B cell (primary cell): ENCODE data around the gene NEUROD2. TPM values are rescaled to one million over a fixed set of nuclear protein-coding genes. Genes with fewer than 3 reads are reported as not detected.

Experiments used
- ATAC-seq: fragments of 200-7000 bp; cut with Tn5 transposase; one replicate; pipeline ENCODE4 v1.10.0; 2021; ENCODE audit warnings: low read depth, mild to moderate bottlenecking, moderate number of reproducible peaks, moderate library complexity
- CTCF ChIA-PET: fragments of 350-600 bp; sonication (Branson Sonifier 250); formaldehyde crosslinking; loops from one replicate; lab custom pipeline; 2021; ENCODE audit warnings: antibody characterized with exemption, inconsistent platforms; lab: Charles Lee
- POLR2A ChIA-PET: fragments of 350-600 bp; sonication (Branson Sonifier 250); formaldehyde crosslinking; loops from one replicate; lab custom pipeline; 2021; ENCODE audit warnings: antibody characterized with exemption; lab: Charles Lee
- DNase-seq: peaks from one replicate; pipeline ENCODE4 v3.0.0; 2013
- H2AFZ ChIP-seq: 2 replicates; pipeline ENCODE4 v1.6.1; 2012; ENCODE audit warnings: mild to moderate bottlenecking, low read depth, low read length; ENCODE audit not compliant: insufficient read depth, poor library complexity, severe bottlenecking
- H3K27ac ChIP-seq, 2 donors: 1 replicate in 1 of 2; 2 replicates in 1 of 2; pipeline ENCODE4 v1.5.1; 2012 to 2013; ENCODE audit warnings: low read length in 2 of 2, mild to moderate bottlenecking in 2 of 2, moderate library complexity in 1 of 2
- H3K27me3 ChIP-seq, 4 experiments: fragments of 200-600 bp in 1 of 4; sonication (generic) in 1 of 4; replicated peaks in 1 of 4; 1 replicate in 2 of 4; 2 replicates in 2 of 4; pipeline versions ENCODE4 v1.6.1 to v1.7.0; 2013 to 2016; ENCODE audit warnings: low read length in 3 of 4, mild to moderate bottlenecking in 2 of 4, mixed read lengths in 1 of 4, moderate library complexity in 1 of 4; ENCODE audit not compliant: insufficient read depth in 4 of 4, control insufficient read depth in 3 of 4; ENCODE audit errors: control extremely low read depth in 1 of 4
- H3K36me3 ChIP-seq, 2 experiments: replicated peaks in 1 of 2; 1 replicate in 1 of 2; 2 replicates in 1 of 2; pipeline versions ENCODE4 v1.6.1 to v1.7.1; 2013; ENCODE audit warnings: low read length in 1 of 2; ENCODE audit not compliant: insufficient read depth in 2 of 2, control insufficient read depth in 1 of 2; ENCODE audit errors: control extremely low read depth in 1 of 2, extremely low read depth in 1 of 2
- H3K4me1 ChIP-seq, 2 donors: fragments of 200-600 bp in 1 of 2; sonication (generic) in 1 of 2; 1 replicate in 1 of 2; 2 replicates in 1 of 2; pipeline versions ENCODE4 v1.5.1 to v1.6.1; 2013 to 2017; ENCODE audit warnings: low read length in 2 of 2; ENCODE audit not compliant: control insufficient read depth in 2 of 2, insufficient read depth in 2 of 2
- H3K4me2 ChIP-seq: replicated peaks from 2 replicates; pipeline ENCODE3; 2012; ENCODE audit warnings: mild to moderate bottlenecking, low read depth, low read length; ENCODE audit not compliant: poor library complexity, severe bottlenecking
- H3K4me3 ChIP-seq, 5 experiments: fragments of 200-600 bp in 1 of 5; sonication (generic) in 1 of 5; 1 replicate in 3 of 5; 2 replicates in 2 of 5; pipeline versions ENCODE4 v1.5.1 to v1.7.0; 2011 to 2016; ENCODE audit warnings: low read length in 4 of 5, mild to moderate bottlenecking in 4 of 5, low read depth in 2 of 5, control low read depth in 1 of 5, moderate library complexity in 1 of 5; ENCODE audit not compliant: insufficient read depth in 1 of 5; ENCODE audit errors: control extremely low read depth in 1 of 5, extremely low read depth in 1 of 5
- H3K79me2 ChIP-seq: fragments of 200-600 bp; sonication (generic); one replicate; pipeline ENCODE4 v1.6.0; 2016; ENCODE audit warnings: low read length; ENCODE audit not compliant: control insufficient read depth, insufficient read depth
- H3K9ac ChIP-seq: fragments of 200-600 bp; sonication (generic); 2 replicates; pipeline ENCODE4 v1.6.1; 2017; ENCODE audit warnings: mild to moderate bottlenecking, low read length, moderate library complexity
- H3K9me3 ChIP-seq, 3 donors: one replicate each; pipeline versions ENCODE4 v1.6.1 to v1.7.1; 2013; ENCODE audit warnings: low read length in 2 of 3; ENCODE audit not compliant: control insufficient read depth in 2 of 3, insufficient read depth in 1 of 3; ENCODE audit errors: control extremely low read depth in 1 of 3
- H4K20me1 ChIP-seq: 2 replicates; pipeline ENCODE4 v1.6.0; 2012; ENCODE audit warnings: mild to moderate bottlenecking, low read length; ENCODE audit not compliant: insufficient read depth, control insufficient read depth, poor library complexity, severe bottlenecking
- H3K27ac Mint-ChIP-seq: one replicate; pipeline ENCODE4 v1.8.0; 2021; ENCODE audit warnings: mixed read lengths
- H3K27me3 Mint-ChIP-seq: one replicate; pipeline ENCODE4 v1.8.0; 2021; ENCODE audit warnings: mixed read lengths
- H3K4me1 Mint-ChIP-seq: one replicate; pipeline ENCODE4 v1.8.0; 2021; ENCODE audit warnings: mixed read lengths
- H3K4me3 Mint-ChIP-seq: one replicate; pipeline ENCODE4 v1.8.0; 2021; ENCODE audit warnings: mixed read lengths
- H3K9me3 Mint-ChIP-seq: one replicate; pipeline ENCODE4 v1.8.0; 2022; ENCODE audit warnings: mixed read lengths; ENCODE audit not compliant: insufficient read depth
- CTCF ChIP-seq: fragments of 200-600 bp; IDR thresholded peaks from one replicate; pipeline ENCODE4 v1.8.0; 2022; ENCODE audit warnings: antibody characterized with exemption, mild to moderate bottlenecking
- EZH2 ChIP-seq: IDR thresholded peaks from 2 replicates; pipeline ENCODE4 v1.6.1; 2012; ENCODE audit warnings: borderline replicate concordance, low read depth, mild to moderate bottlenecking, moderate library complexity, low read length; ENCODE audit not compliant: insufficient read depth, poor library complexity, severe bottlenecking
- WGBS: methylation state at CpG from one replicate; pipeline ENCODE4 v1.1.5; 2013; ENCODE audit warnings: missing lambda C conversion rate; ENCODE audit not compliant: insufficient coverage; 5-methylcytosine and 5-hydroxymethylcytosine counted together
- intact Hi-C: fragments of 100-400 bp; cut with micrococcal nuclease; formaldehyde crosslinking; loops from one replicate; pipeline ENCODE4 v1.10.0; 2022
- polyA plus RNA-seq: library from polyadenylated mRNA; depleted of rRNA; stranded (reverse); fragments of >200 nt; gene quantifications from 2 replicates; pipeline ENCODE4 v1.2.3, GENCODE V29; 2012
- total RNA-seq, 2 donors: library from RNA; stranded (reverse); fragments of 120-200 nt in 1 of 2; gene quantifications; 1 replicate in 1 of 2; 2 replicates in 1 of 2; pipeline versions ENCODE4 v1.2.3 to v1.2.4, GENCODE V29; 2013 to 2022

The NEUROD2 gene
- total and polyA plus RNA-seq, 2 donors (not counting 1 experiment from before 2014, with no cell fraction given), result 0.04 TPM; not detected in 1

DNA sequence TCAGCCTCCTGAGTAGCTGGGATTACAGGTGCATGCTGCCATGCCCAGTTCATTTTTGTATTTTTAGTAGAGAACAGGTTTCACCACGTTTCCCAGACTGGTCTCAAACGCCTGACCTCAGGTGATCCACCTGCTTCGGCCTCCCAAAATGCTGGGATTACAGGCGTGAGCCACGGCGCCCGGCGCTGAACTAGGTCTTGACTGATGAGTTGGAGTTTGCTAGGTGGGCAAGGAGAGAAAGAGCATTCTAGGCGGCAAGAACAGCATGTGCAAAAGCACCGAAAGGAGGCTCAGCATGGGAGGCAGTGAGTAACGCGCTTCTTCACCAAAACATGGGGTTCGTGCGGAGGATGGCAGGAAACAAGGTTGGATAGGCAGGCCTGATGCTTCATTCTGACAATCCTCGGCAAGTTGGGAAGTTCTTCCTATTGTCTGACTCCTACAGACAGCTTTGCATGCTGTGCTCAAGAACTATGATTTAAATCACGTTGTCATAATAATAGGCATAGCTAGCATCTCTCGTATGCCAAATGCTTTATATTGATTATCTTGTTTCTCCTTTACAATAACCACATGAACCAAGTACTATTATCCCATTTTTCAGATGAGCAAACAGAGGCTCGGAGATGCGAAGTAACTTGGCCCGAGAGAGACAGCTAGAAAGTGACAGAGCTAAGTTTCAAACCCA lies 26.5 kb downstream of the NEUROD2 start:
- Mint-ChIP-seq H3K4me3 (no peak overlapping the region), H3K9me3 (no peaks in the 10 kb centered on the region)

More for the DNA sequence above, 26.5 kb downstream of the NEUROD2 start:
- no peak overlapping the region for H2AFZ ChIP-seq
- H3K27me3 ChIP-seq, result no peaks in the 10 kb centered on the region
- Mint-ChIP-seq H3K27ac (no peak overlapping the region), H3K27me3 (peaks cover 9% of the 10 kb centered on the region), H3K4me1 (no peaks in the 10 kb centered on the region)
- no peak overlapping the region for H3K4me3 ChIP-seq
- DNase-seq (no peak), ATAC-seq (no peak)
- no peaks in the 10 kb centered on the region for H3K79me2 ChIP-seq
- TF ChIP-seq EZH2, result no peak
- TF ChIP-seq CTCF, result no peak
- ChIA-PET CTCF (no interaction called here), POLR2A (no interaction called here)
- intact Hi-C loops, result no loop called here
- no peaks in the 10 kb centered on the region for H3K9me3 ChIP-seq
- H3K4me1 ChIP-seq, result no peaks in the 10 kb centered on the region
- no peak overlapping the region for H3K27ac ChIP-seq
- H3K4me2 ChIP-seq, result no peak overlapping the region
- no peaks in the 10 kb centered on the region for H3K36me3 ChIP-seq
- 94% methylated on average over 20 of the region's 20 CpGs for WGBS
- no peak overlapping the region for H3K9ac ChIP-seq
- H4K20me1 ChIP-seq, result no peaks in the 10 kb centered on the region
